SK-N-SH (cell line): Measurements from ENCODE around the gene GCN1. TPM values are rescaled to one million over a fixed set of nuclear protein-coding genes. Genes with fewer than 3 reads are reported as not detected.

Experiments
- CTCF ChIA-PET: fragments of 300-600, 350-600 bp; formaldehyde crosslinking; extraction: SDS; loops from one replicate; lab custom pipeline; 2021; lab: Yijun Ruan, JAX
- POLR2A ChIA-PET: fragments of 350-600 bp; sonication (Branson Sonifier 250); formaldehyde crosslinking; extraction: SDS; loops from one replicate; lab custom pipeline; 2020; ENCODE audit warnings: antibody characterized with exemption, inconsistent platforms; lab: Yijun Ruan, JAX
- DNase-seq: peaks from one replicate; pipeline ENCODE4 v3.0.0; 2012
- H2AFZ ChIP-seq: fragments of 200-600 bp; sonication (generic); 2 replicates; pipeline ENCODE4 v1.8.1; 2016; ENCODE audit warnings: antibody characterized with exemption, mild to moderate bottlenecking, low read depth
- H3F3A ChIP-seq: fragments of 200-600 bp; sonication (generic); replicated peaks from 2 replicates; pipeline ENCODE3; 2016; ENCODE audit warnings: antibody characterized with exemption, mild to moderate bottlenecking; ENCODE audit not compliant: insufficient read depth
- H3K27ac ChIP-seq, 2 experiments: fragments of 200-500 bp in 1 of 2; fragments of 200-600 bp in 1 of 2; sonication (Bioruptor generic) in 1 of 2; sonication (generic), shearing (Covaris generic) in 1 of 2; 2 replicates each; pipeline versions ENCODE4 v1.5.1 to v1.6.1; 2014 to 2016; ENCODE audit warnings: low read depth in 2 of 2, inconsistent platforms in 1 of 2, low read length in 1 of 2, mild to moderate bottlenecking in 1 of 2, mixed read lengths in 1 of 2
- H3K27me3 ChIP-seq: fragments of 200-600 bp; sonication (generic), shearing (Covaris generic); 2 replicates; pipeline ENCODE4 v1.6.1; 2016; ENCODE audit warnings: mixed run types; ENCODE audit not compliant: insufficient read depth
- H3K36me3 ChIP-seq, 2 experiments: fragments of 200-500 bp in 1 of 2; fragments of 200-600 bp in 1 of 2; sonication (Bioruptor generic) in 1 of 2; sonication (generic) in 1 of 2; replicated peaks in 1 of 2; 2 replicates each; pipeline versions ENCODE3 to v1.5.1; 2014 to 2016; ENCODE audit warnings: low read length in 1 of 2, mild to moderate bottlenecking in 1 of 2; ENCODE audit not compliant: insufficient read depth in 2 of 2, control insufficient read depth in 1 of 2
- H3K4me1 ChIP-seq, 2 experiments: fragments of 200-500 bp in 1 of 2; fragments of 200-600 bp in 1 of 2; sonication (Bioruptor generic) in 1 of 2; sonication (generic), shearing (Covaris generic) in 1 of 2; 2 replicates each; pipeline versions ENCODE4 v1.5.1 to v1.6.1; 2014 to 2016; ENCODE audit warnings: low read depth in 1 of 2, low read length in 1 of 2, mixed run types in 1 of 2; ENCODE audit not compliant: insufficient read depth in 2 of 2, control insufficient read depth in 1 of 2
- H3K4me2 ChIP-seq: fragments of 200-600 bp; sonication (generic), shearing (Covaris generic); 2 replicates; pipeline ENCODE4 v1.6.1; 2017; ENCODE audit warnings: mixed run types
- H3K4me3 ChIP-seq, 2 experiments: fragments of 200-500 bp in 1 of 2; fragments of 200-600 bp in 1 of 2; sonication (Bioruptor generic) in 1 of 2; sonication (generic), shearing (Covaris generic) in 1 of 2; 2 replicates each; pipeline versions ENCODE4 v1.5.1 to v1.8.1; 2014 to 2016; ENCODE audit warnings: low read depth in 2 of 2, inconsistent platforms in 1 of 2, low read length in 1 of 2, mild to moderate bottlenecking in 1 of 2, mixed read lengths in 1 of 2, moderate library complexity in 1 of 2
- H3K79me2 ChIP-seq: fragments of 200-600 bp; sonication (generic); 2 replicates; pipeline ENCODE4 v1.8.1; 2017; ENCODE audit warnings: mild to moderate bottlenecking; ENCODE audit not compliant: insufficient read depth
- H3K9ac ChIP-seq: fragments of 200-600 bp; sonication (generic); 2 replicates; pipeline ENCODE4 v1.6.1; 2017; ENCODE audit warnings: mixed run types
- H3K9me2 ChIP-seq: fragments of 200-600 bp; sonication (generic); 2 replicates; pipeline ENCODE4 v1.6.1; 2017; ENCODE audit warnings: mixed run types
- H3K9me3 ChIP-seq: fragments of 200-600 bp; sonication (generic); 2 replicates; pipeline ENCODE4 v1.6.1; 2017; ENCODE audit warnings: mixed run types, mild to moderate bottlenecking, moderate library complexity
- H4K20me1 ChIP-seq: fragments of 200-600 bp; sonication (generic); 2 replicates; pipeline ENCODE4 v1.6.1; 2017; ENCODE audit warnings: mild to moderate bottlenecking, mixed run types; ENCODE audit not compliant: insufficient read depth
- POLR2AphosphoS5 ChIP-seq: IDR thresholded peaks from 2 replicates; pipeline ENCODE4 v1.6.1; 2012; ENCODE audit warnings: low read depth, low read length
- RAD21 ChIP-seq: IDR thresholded peaks from 2 replicates; pipeline ENCODE4 v1.6.1; 2012; ENCODE audit warnings: mild to moderate bottlenecking, low read length
- RCOR1 ChIP-seq: fragments of 150-350 bp; IDR thresholded peaks from 2 replicates; pipeline ENCODE4 v1.6.1; 2017; ENCODE audit warnings: antibody characterized with exemption, low read length
- RFX5 ChIP-seq: IDR thresholded peaks from 2 replicates; pipeline ENCODE4 v1.6.1; 2012; ENCODE audit warnings: mild to moderate bottlenecking, improper control_type of control experiment, low read length
- SIN3A ChIP-seq: IDR thresholded peaks from 2 replicates; pipeline ENCODE4 v1.6.1; 2012; ENCODE audit warnings: low read depth, mild to moderate bottlenecking, low read length, moderate library complexity, borderline replicate concordance
- TAF1 ChIP-seq: IDR thresholded peaks from 2 replicates; pipeline ENCODE4 v1.6.1; 2012; ENCODE audit warnings: low read depth, mild to moderate bottlenecking, low read length, moderate library complexity, borderline replicate concordance
- TCF12 ChIP-seq: IDR thresholded peaks from 2 replicates; pipeline ENCODE4 v1.4.0; 2012
- YY1 ChIP-seq: IDR thresholded peaks from 2 replicates; pipeline ENCODE4 v1.4.0; 2012; ENCODE audit warnings: low read depth, mild to moderate bottlenecking
- WGBS: methylation state at CpG from one replicate; pipeline ENCODE4 v1.1.6; 2017; ENCODE audit warnings: low lambda C conversion rate; 5-methylcytosine and 5-hydroxymethylcytosine counted together
- polyA plus RNA-seq, 3 experiments: library from polyadenylated mRNA; depleted of rRNA; stranded (reverse); fragments of >200 nt; gene quantifications; 2 replicates each; pipeline ENCODE4 v1.2.3, GENCODE V29; 2012
- TF ChIP-seq, protein P1 (sequence below): IDR thresholded peaks from 2 replicates; pipeline ENCODE4; 2012
- TF ChIP-seq, protein P2 (sequence below): fragments of 200-600 bp; sonication (generic); IDR thresholded peaks from 2 replicates; pipeline ENCODE4 v1.6.1; 2017; ENCODE audit warnings: antibody characterized with exemption, mild to moderate bottlenecking, moderate library complexity
- TF ChIP-seq, protein P3 (sequence below): IDR thresholded peaks from 2 replicates; pipeline ENCODE4 v1.6.1; 2012; ENCODE audit warnings: mild to moderate bottlenecking, low read depth, low read length, moderate library complexity
- TF ChIP-seq, protein P4 (sequence below): fragments of 150-350 bp; IDR thresholded peaks from 2 replicates; pipeline ENCODE4 v1.6.1; 2017; ENCODE audit warnings: antibody characterized with exemption, low read length, low read depth, borderline replicate concordance
- TF ChIP-seq, protein P5 (sequence below): IDR thresholded peaks from 2 replicates; pipeline ENCODE4 v1.4.0; 2012; ENCODE audit warnings: low read depth, borderline replicate concordance

GCN1 gene
- polyA plus RNA-seq, 1 of the 3 experiments (the other 2 are of a cell fraction): 54.4 TPM

DNA sequence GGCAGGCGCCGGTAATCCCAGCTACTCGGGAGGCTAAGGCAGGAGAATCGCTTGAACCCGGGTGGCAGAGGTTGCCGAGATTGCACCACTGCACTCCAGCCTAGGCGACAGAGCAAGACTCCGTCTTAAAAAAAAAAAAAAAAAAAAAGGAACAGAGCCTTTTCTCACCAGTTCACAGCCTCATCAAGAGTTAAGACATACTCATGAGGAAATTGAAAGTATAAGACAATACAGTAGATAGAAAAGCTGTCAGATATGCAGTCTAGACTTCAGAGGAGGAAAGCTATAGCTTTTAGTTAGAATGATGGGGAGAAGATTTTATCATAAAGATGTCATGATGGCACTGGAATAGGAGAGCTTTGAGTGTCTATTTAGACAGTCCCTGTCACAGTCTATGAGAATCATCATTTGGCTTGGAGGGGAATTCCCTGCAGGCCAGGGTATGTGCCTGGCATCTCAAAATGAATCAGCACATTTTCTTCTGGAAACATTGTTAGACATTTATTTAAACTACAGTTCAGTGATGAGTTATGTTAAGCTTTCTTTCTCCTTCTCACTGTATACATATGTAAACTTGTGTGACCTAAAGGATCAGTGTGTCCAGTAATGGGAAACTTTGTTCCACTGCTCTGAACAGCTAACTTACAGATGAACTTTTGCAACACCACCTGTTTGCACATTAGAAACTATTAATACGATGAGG, 75.1 kb downstream of the GCN1 start:
- Histone ChIP-seq H3K4me2 (peak overlapping the region; percentile 85), H3K79me2 (peaks cover 44% of the 10 kb centered on the region), H3K27ac (peak overlapping the region; percentile 14 to 60; a peak in 3 of 4 replicates), H3K9me3 (no peaks in the 10 kb centered on the region), H2AFZ (no peak overlapping the region), H3F3A (peaks cover 22% of the 10 kb centered on the region), H3K4me3 (no peak overlapping the region), H3K27me3 (no peaks in the 10 kb centered on the region), H3K36me3 (peaks cover 0 to 2% of the 10 kb centered on the region in 2 experiments), H3K9me2 (no peaks in the 10 kb centered on the region), H3K9ac (0 out of 2 replicates have a peak overlapping the region, but pooled peaks have one; percentile 26), H3K4me1 (peaks cover 18 to 25% of the 10 kb centered on the region in 2 experiments), H4K20me1 (peaks cover 17% of the 10 kb centered on the region)
- 79% methylated on average over 9 of the region's 9 CpGs for WGBS
- POLR2A ChIA-PET: interaction anchor here (0.7 to 1.6 kb wide), 2 partner anchors 82 to 1492 kb away, joined by 5 to 8 read pairs; partner anchors contain the start of gene RPLP0
- CTCF ChIA-PET: interaction anchor here (1.3 kb wide), 1 partner anchor 32 kb away, joined by 3 read pairs; no protein-coding TSS in a partner anchor
- TF ChIP-seq, protein P1, sequence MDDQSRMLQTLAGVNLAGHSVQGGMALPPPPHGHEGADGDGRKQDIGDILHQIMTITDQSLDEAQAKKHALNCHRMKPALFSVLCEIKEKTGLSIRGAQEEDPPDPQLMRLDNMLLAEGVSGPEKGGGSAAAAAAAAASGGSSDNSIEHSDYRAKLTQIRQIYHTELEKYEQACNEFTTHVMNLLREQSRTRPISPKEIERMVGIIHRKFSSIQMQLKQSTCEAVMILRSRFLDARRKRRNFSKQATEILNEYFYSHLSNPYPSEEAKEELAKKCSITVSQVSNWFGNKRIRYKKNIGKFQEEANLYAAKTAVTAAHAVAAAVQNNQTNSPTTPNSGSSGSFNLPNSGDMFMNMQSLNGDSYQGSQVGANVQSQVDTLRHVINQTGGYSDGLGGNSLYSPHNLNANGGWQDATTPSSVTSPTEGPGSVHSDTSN: peak; percentile 70
- TF ChIP-seq TCF12 (peak; percentile 28; the same call in 1 of the 2 replicates), POLR2AphosphoS5 (no peak; the same call in 1 of the 2 replicates)
- no peak for DNase-seq

DNA sequence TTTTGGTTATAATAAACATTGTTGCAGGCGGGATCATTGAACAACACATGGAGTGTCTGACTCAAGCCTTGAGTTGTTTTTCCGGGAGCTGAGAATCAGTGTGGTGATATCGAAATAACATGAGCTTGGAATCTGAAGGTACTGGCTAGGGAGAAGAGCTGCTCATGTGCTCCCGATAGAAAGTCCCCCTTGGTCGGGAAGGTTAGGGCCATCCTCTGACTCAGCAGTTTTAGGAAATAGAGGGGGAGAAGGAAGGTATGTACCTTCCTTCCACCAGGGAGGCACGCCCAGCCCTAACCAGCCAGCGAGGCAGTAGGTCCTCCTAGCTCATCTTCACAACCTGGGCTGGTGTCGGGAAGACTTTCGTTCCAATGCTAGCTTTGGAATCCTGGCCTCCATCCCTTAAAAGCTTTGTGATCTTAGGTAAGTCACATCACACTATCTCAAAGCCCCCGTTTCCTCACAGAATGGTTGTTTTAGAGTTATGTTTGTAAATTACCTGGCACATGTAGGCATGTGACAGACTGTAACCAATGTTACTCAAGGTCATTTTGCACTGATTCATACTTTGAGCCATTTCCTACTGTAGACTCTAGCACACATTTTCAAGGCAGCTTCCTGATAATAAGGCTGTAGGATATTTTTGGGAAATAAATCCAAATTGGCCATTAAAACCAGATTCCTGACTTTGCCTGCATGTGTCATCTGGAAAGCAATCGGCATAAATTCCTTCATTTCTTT, 76.0 kb downstream of the GCN1 start:
- Histone ChIP-seq H4K20me1 (peaks cover 26% of the 10 kb centered on the region), H3K9me3 (no peaks in the 10 kb centered on the region), H2AFZ (no peak overlapping the region), H3F3A (peaks cover 22% of the 10 kb centered on the region), H3K4me3 (peak overlapping the region; percentile 71 to 83), H3K27ac (peak overlapping the region in 1 of 2 experiments; percentile 60; a peak in 3 of 4 replicates), H3K36me3 (peaks cover 0 to 2% of the 10 kb centered on the region in 2 experiments), H3K27me3 (no peaks in the 10 kb centered on the region), H3K9ac (peak overlapping the region; percentile 83; the same call in 1 of the 2 replicates), H3K4me2 (peak overlapping the region; percentile 85), H3K9me2 (no peaks in the 10 kb centered on the region), H3K4me1 (peaks cover 18 to 25% of the 10 kb centered on the region in 2 experiments), H3K79me2 (peaks cover 53% of the 10 kb centered on the region)
- CTCF ChIA-PET: interaction anchor here (1.0 to 1.9 kb wide), 3 partner anchors 9 to 45 kb away, joined by 3 to 7 read pairs (median 3); no protein-coding TSS in a partner anchor
- POLR2A ChIA-PET: interaction anchor here (0.7 to 3.3 kb wide), 3 partner anchors 83 to 1493 kb away, joined by 8 to 23 read pairs (median 16); partner anchors contain the start of genes RNU4-1, RNU4-2 and RPLP0
- 62% methylated on average over 11 of the region's 11 CpGs for WGBS
- DNase-seq: no peak
- TF ChIP-seq TAF1: no peak
- no peak for TF ChIP-seq YY1
- TF ChIP-seq, protein P2, sequence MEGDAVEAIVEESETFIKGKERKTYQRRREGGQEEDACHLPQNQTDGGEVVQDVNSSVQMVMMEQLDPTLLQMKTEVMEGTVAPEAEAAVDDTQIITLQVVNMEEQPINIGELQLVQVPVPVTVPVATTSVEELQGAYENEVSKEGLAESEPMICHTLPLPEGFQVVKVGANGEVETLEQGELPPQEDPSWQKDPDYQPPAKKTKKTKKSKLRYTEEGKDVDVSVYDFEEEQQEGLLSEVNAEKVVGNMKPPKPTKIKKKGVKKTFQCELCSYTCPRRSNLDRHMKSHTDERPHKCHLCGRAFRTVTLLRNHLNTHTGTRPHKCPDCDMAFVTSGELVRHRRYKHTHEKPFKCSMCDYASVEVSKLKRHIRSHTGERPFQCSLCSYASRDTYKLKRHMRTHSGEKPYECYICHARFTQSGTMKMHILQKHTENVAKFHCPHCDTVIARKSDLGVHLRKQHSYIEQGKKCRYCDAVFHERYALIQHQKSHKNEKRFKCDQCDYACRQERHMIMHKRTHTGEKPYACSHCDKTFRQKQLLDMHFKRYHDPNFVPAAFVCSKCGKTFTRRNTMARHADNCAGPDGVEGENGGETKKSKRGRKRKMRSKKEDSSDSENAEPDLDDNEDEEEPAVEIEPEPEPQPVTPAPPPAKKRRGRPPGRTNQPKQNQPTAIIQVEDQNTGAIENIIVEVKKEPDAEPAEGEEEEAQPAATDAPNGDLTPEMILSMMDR: no peak
- no peak for TF ChIP-seq RFX5
- TF ChIP-seq RCOR1: no peak
- TF ChIP-seq, protein P3, sequence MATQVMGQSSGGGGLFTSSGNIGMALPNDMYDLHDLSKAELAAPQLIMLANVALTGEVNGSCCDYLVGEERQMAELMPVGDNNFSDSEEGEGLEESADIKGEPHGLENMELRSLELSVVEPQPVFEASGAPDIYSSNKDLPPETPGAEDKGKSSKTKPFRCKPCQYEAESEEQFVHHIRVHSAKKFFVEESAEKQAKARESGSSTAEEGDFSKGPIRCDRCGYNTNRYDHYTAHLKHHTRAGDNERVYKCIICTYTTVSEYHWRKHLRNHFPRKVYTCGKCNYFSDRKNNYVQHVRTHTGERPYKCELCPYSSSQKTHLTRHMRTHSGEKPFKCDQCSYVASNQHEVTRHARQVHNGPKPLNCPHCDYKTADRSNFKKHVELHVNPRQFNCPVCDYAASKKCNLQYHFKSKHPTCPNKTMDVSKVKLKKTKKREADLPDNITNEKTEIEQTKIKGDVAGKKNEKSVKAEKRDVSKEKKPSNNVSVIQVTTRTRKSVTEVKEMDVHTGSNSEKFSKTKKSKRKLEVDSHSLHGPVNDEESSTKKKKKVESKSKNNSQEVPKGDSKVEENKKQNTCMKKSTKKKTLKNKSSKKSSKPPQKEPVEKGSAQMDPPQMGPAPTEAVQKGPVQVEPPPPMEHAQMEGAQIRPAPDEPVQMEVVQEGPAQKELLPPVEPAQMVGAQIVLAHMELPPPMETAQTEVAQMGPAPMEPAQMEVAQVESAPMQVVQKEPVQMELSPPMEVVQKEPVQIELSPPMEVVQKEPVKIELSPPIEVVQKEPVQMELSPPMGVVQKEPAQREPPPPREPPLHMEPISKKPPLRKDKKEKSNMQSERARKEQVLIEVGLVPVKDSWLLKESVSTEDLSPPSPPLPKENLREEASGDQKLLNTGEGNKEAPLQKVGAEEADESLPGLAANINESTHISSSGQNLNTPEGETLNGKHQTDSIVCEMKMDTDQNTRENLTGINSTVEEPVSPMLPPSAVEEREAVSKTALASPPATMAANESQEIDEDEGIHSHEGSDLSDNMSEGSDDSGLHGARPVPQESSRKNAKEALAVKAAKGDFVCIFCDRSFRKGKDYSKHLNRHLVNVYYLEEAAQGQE: no peak
- TF ChIP-seq, protein P4, sequence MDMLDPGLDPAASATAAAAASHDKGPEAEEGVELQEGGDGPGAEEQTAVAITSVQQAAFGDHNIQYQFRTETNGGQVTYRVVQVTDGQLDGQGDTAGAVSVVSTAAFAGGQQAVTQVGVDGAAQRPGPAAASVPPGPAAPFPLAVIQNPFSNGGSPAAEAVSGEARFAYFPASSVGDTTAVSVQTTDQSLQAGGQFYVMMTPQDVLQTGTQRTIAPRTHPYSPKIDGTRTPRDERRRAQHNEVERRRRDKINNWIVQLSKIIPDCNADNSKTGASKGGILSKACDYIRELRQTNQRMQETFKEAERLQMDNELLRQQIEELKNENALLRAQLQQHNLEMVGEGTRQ: no peak
- no peak for TF ChIP-seq RAD21
- TF ChIP-seq SIN3A: no peak
- TF ChIP-seq, protein P5, sequence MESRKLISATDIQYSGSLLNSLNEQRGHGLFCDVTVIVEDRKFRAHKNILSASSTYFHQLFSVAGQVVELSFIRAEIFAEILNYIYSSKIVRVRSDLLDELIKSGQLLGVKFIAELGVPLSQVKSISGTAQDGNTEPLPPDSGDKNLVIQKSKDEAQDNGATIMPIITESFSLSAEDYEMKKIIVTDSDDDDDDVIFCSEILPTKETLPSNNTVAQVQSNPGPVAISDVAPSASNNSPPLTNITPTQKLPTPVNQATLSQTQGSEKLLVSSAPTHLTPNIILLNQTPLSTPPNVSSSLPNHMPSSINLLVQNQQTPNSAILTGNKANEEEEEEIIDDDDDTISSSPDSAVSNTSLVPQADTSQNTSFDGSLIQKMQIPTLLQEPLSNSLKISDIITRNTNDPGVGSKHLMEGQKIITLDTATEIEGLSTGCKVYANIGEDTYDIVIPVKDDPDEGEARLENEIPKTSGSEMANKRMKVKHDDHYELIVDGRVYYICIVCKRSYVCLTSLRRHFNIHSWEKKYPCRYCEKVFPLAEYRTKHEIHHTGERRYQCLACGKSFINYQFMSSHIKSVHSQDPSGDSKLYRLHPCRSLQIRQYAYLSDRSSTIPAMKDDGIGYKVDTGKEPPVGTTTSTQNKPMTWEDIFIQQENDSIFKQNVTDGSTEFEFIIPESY: no peak
